Measurements from ENCODE around the gene SPAG7.

DNA sequence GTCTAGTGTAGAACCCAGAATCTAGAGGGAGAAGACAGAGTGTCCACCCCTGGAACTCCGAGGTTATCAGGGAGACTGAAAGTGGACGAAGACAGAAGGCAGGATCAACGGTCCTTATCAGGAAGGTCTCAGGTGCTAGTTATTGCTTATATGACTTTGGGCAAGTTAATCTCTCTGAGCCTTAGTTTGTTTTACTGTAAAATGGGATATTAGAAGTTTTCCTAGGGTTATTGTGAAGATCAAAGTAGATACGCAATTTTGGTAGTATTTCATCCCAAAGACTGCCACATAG is 26.4 kb downstream of the SPAG7 start:
- TF ChIP-seq, protein P1, sequence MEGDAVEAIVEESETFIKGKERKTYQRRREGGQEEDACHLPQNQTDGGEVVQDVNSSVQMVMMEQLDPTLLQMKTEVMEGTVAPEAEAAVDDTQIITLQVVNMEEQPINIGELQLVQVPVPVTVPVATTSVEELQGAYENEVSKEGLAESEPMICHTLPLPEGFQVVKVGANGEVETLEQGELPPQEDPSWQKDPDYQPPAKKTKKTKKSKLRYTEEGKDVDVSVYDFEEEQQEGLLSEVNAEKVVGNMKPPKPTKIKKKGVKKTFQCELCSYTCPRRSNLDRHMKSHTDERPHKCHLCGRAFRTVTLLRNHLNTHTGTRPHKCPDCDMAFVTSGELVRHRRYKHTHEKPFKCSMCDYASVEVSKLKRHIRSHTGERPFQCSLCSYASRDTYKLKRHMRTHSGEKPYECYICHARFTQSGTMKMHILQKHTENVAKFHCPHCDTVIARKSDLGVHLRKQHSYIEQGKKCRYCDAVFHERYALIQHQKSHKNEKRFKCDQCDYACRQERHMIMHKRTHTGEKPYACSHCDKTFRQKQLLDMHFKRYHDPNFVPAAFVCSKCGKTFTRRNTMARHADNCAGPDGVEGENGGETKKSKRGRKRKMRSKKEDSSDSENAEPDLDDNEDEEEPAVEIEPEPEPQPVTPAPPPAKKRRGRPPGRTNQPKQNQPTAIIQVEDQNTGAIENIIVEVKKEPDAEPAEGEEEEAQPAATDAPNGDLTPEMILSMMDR (IDR thresholded peaks at IDR 0.05; ENCODE audit: control extremely low read depth in 1 of 3, insufficient read depth in 1 of 3, low read depth in 1 of 3, low read length in 3 of 3): no peak
- TF ChIP-seq EP300 (IDR thresholded peaks at IDR 0.05; ENCODE audit: borderline replicate concordance in 1 of 2, low read depth in 2 of 2, low read length in 2 of 2) (no peak), EGR1 (IDR thresholded peaks at IDR 0.05; ENCODE audit: borderline replicate concordance, low read depth, low read length) (no peak), RAD21 (IDR thresholded peaks at IDR 0.05 in 1 of 2, conservative IDR thresholded peaks at IDR 0.05 in 1 of 2; ENCODE audit: low read depth in 2 of 2, low read length in 2 of 2) (no peak), TCF12 (IDR thresholded peaks at IDR 0.05; ENCODE audit: low read depth, low read length) (no peak), POLR2A (IDR thresholded peaks at IDR 0.05; ENCODE audit: control extremely low read depth in 1 of 2, low read depth in 2 of 2, low read length in 2 of 2) (no peak), HDAC2 (IDR thresholded peaks at IDR 0.05; ENCODE audit: borderline replicate concordance in 1 of 2, low read depth in 2 of 2, low read length in 2 of 2) (no peak), TBP (IDR thresholded peaks at IDR 0.05; ENCODE audit: low read depth, low read length) (no peak), NRF1 (IDR thresholded peaks at IDR 0.05; ENCODE audit: low read depth, low read length) (no peak)
- TF ChIP-seq, protein P2, sequence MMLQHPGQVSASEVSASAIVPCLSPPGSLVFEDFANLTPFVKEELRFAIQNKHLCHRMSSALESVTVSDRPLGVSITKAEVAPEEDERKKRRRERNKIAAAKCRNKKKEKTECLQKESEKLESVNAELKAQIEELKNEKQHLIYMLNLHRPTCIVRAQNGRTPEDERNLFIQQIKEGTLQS (IDR thresholded peaks at IDR 0.05; ENCODE audit: insufficient read depth, low read depth, low read length): no peak
- TF ChIP-seq, protein P3, sequence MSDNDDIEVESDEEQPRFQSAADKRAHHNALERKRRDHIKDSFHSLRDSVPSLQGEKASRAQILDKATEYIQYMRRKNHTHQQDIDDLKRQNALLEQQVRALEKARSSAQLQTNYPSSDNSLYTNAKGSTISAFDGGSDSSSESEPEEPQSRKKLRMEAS (IDR thresholded peaks at IDR 0.05): no peak
